Lung (tissue), 12 donors: ENCODE results near the gene RABL3. TPM values are rescaled to one million over a fixed set of nuclear protein-coding genes. Genes with fewer than 3 reads are reported as not detected.

ENCODE experiments used
- ATAC-seq: fragments of 200-7000 bp; cut with Tn5 transposase; one replicate; pipeline ENCODE4 v1.9.1; 2020; ENCODE audit warnings: moderate number of reproducible peaks; ENCODE audit not compliant: insufficient read depth, low FRiP score
- DNase-seq, 3 donors: peaks; one replicate each; pipeline ENCODE4 v3.0.0-alpha.2; 2013 to 2017
- H3K27ac ChIP-seq, 2 donors: one replicate each; pipeline ENCODE4 v1.5.1; 2013; ENCODE audit warnings: mild to moderate bottlenecking in 2 of 2, moderate library complexity in 2 of 2, control low read depth in 1 of 2, inconsistent platforms in 1 of 2, low read depth in 1 of 2, low read length in 1 of 2
- H3K27me3 ChIP-seq, 3 donors: one replicate each; pipeline ENCODE4 v1.5.1; 2013; ENCODE audit warnings: low read length in 2 of 3; ENCODE audit not compliant: control insufficient read depth in 3 of 3, insufficient read depth in 3 of 3
- H3K36me3 ChIP-seq, 4 donors: one replicate each; pipeline ENCODE4 v1.5.1; 2013; ENCODE audit warnings: low read length in 4 of 4, mild to moderate bottlenecking in 1 of 4, moderate library complexity in 1 of 4; ENCODE audit not compliant: control insufficient read depth in 4 of 4, insufficient read depth in 4 of 4
- H3K4me1 ChIP-seq, 5 donors: one replicate each; pipeline ENCODE4 v1.5.1; 2013; ENCODE audit warnings: low read length in 5 of 5, mild to moderate bottlenecking in 2 of 5, moderate library complexity in 1 of 5; ENCODE audit not compliant: control insufficient read depth in 5 of 5, insufficient read depth in 5 of 5
- H3K4me3 ChIP-seq: one replicate; pipeline ENCODE4 v1.5.1; 2013; ENCODE audit warnings: mild to moderate bottlenecking, control low read depth, moderate library complexity
- H3K9ac ChIP-seq, 2 donors: one replicate each; pipeline ENCODE4 v1.5.1; 2013; ENCODE audit warnings: low read length in 2 of 2, control low read depth in 1 of 2; ENCODE audit not compliant: insufficient read depth in 1 of 2
- H3K9me3 ChIP-seq, 4 donors: one replicate each; pipeline ENCODE4 v1.5.1; 2013; ENCODE audit warnings: low read length in 3 of 4, mild to moderate bottlenecking in 1 of 4, moderate library complexity in 1 of 4; ENCODE audit not compliant: control insufficient read depth in 4 of 4, insufficient read depth in 3 of 4
- WGBS, 2 donors: extraction: QIAGEN DNeasy Blood & Tissue Kit; methylation state at CpG; one replicate each; pipeline ENCODE4 v1.1.7; 2013; 5-methylcytosine and 5-hydroxymethylcytosine counted together
- polyA plus RNA-seq, 2 donors: library from polyadenylated mRNA; stranded (reverse); fragments of 200-250 nt; gene quantifications; one replicate each; pipeline ENCODE4 v1.2.1, GENCODE V29; 2013
- total RNA-seq, 2 donors: library from RNA; depleted of rRNA in 1 of 2; stranded (reverse); fragments of >200 nt in 1 of 2; gene quantifications; one replicate each; pipeline ENCODE4 v1.2.1, GENCODE V29; 2014 to 2021
- TF ChIP-seq, protein P1 (sequence below): IDR thresholded peaks from 2 replicates; pipeline ENCODE4 v1.5.1; 2012; ENCODE audit warnings: mild to moderate bottlenecking; ENCODE audit errors: control extremely low read depth, extremely low read depth
- donor health status: control.
- donor health status: control.
- donor health status: Bipolar disorder and iron deficiency.
- donor health status: healthy.
- donor health status: DM: yes; HTN: yes; CAD: no.

The RABL3 gene
- total and polyA plus RNA-seq, 4 donors: 4.3 to 17.1 (median 14.0) TPM

DNA sequence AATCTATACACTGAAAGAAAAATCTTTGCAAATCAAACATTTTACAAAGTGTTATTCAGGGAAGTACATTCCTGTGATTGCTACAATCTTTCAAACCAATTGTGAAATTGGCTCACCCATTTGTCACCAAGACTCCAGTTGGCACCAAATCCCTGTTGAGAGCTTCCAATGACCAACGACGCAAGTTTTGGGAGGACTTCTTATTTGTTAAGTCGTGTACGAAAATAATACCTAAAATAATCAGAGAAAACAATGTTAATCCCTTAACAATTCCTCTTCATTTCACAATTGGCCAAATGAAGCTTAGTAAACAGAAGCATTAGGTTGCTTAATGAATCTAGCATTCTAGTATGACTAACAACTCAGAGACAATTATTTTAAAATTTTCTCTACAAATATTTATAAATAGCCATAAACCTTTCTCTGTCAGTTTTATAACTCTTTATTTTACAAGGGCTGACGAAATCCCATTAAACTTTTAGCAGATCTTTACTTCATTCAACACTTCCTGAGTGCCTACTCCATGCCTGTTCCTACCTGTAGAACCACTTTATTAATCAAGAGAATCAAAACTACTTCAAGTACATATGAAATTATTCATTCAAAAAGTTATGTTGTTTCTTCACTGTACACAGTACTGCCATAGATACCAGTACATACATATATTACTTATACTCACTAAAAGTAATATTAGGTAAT lies 36.3 kb downstream of the RABL3 start:
- TF ChIP-seq, protein P1, sequence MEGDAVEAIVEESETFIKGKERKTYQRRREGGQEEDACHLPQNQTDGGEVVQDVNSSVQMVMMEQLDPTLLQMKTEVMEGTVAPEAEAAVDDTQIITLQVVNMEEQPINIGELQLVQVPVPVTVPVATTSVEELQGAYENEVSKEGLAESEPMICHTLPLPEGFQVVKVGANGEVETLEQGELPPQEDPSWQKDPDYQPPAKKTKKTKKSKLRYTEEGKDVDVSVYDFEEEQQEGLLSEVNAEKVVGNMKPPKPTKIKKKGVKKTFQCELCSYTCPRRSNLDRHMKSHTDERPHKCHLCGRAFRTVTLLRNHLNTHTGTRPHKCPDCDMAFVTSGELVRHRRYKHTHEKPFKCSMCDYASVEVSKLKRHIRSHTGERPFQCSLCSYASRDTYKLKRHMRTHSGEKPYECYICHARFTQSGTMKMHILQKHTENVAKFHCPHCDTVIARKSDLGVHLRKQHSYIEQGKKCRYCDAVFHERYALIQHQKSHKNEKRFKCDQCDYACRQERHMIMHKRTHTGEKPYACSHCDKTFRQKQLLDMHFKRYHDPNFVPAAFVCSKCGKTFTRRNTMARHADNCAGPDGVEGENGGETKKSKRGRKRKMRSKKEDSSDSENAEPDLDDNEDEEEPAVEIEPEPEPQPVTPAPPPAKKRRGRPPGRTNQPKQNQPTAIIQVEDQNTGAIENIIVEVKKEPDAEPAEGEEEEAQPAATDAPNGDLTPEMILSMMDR: no peak
- Histone ChIP-seq H3K4me3 (no peak overlapping the region), H3K36me3 (peaks cover 3 to 15% (median 3%) of the 10 kb centered on the region in 4 donors), H3K27ac (no peak overlapping the region), H3K9me3 (peaks cover 0 to 3% (median 1%) of the 10 kb centered on the region in 4 donors), H3K27me3 (no peaks in the 10 kb centered on the region), H3K9ac (no peak overlapping the region), H3K4me1 (no peaks in the 10 kb centered on the region)
- no peak for DNase-seq
- 76 to 80% methylated on average over 5 of the region's 5 CpGs for WGBS, 2 donors
- no peak for ATAC-seq

DNA sequence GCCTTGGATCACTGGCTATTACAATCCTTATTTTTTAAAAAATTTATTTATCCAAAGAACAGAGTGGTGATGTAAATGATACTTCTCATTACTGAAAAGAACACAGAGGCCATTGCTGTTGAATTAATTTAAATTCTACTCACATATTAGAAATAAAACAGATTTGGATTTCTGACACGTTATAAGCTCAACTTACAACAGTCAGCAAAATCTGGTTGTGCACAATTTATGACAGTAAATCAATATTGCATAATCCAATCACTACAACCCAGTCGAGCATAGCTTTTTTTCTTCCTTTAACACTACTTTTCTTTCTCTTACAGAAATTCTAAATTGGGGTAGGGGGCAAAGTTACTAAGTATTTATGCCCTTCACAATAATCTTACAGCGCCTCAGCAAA lies 43.0 kb downstream of the RABL3 start:
- H3K36me3 ChIP-seq: peaks cover 3 to 13% (median 4%) of the 10 kb centered on the region in 4 donors
- H3K9ac ChIP-seq: no peak overlapping the region
- TF ChIP-seq, protein P1: no peak
- peaks cover 0 to 3% (median 1%) of the 10 kb centered on the region in 4 donors for H3K9me3 ChIP-seq
- 79 to 86% methylated on average over 3 of the region's 3 CpGs for WGBS, 2 donors
- no peak overlapping the region for H3K4me3 ChIP-seq
- DNase-seq (no peak), ATAC-seq (no peak)
- no peaks in the 10 kb centered on the region for H3K27me3 ChIP-seq
- no peaks in the 10 kb centered on the region for H3K4me1 ChIP-seq
- no peak overlapping the region for H3K27ac ChIP-seq

- Histone ChIP-seq H3K27ac (no peak overlapping the region), H3K27me3 (no peaks in the 10 kb centered on the region), H3K9me3 (no peaks in the 10 kb centered on the region), H3K4me3 (no peak overlapping the region), H3K36me3 (peaks cover 2 to 11% (median 3%) of the 10 kb centered on the region in 4 donors), H3K9ac (no peak overlapping the region), H3K4me1 (no peaks in the 10 kb centered on the region)
- DNase-seq (no peak), ATAC-seq (no peak)
- 97 to 100% methylated on average over 1 of the region's 1 CpG for WGBS, 2 donors
- TF ChIP-seq, protein P1: no peak
Observed at GRCh38 chr3:120693439-120694171, 48.7 kb downstream of the RABL3 start.
